KG1 (cell line): ENCODE measurements around the gene ZSCAN18.

ENCODE experiments used
- DNase-seq: peaks from one replicate; lab custom pipeline; 2025; lab: John Stamatoyannopoulos, UW

ZSCAN18 gene

GRCh38 chr19:58044391-58044790, 53.6 kb downstream of the ZSCAN18 start:
- no peak for DNase-seq

DNA sequence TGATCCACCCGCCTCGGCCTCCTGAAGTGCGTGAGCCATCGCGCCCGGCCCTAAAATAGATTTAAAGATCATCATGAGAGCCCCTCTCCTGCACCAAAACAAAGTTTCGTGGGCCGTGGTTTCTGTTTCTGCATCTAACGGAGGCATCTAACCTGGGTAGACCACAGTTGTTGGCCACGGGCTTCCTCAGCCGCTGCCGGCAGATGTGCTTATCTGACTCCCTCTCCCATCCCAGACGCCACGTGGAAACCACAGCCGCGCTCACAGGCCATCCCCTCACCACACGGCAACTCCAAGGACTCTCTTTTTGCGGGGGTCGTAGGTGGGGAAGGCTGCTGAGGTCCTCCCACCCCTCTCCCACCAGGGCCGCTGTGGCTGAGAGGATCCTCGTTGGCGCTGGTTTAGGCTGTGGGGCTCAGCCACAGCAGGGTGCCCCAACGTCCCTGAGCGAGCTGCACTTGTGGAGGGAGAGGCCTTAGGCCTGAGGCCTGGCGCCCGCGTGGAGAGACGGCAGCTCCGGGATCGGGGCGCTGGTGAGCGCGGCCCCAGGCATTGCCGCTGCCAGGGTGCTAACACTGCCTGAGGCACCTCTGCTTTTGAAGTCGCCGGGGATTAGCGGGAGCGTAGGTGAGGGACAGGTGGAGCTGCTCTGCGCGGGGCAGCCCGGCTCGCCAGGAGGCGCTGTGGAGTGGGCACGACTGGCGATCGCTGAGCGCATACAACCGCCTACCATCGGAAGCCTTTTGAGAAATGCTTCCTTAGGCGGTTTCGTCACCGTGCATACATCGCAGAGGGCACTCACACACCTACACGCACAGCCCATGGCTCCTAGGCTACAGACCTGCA, 55.3 kb downstream of the ZSCAN18 start:
- no peak for DNase-seq

DNA sequence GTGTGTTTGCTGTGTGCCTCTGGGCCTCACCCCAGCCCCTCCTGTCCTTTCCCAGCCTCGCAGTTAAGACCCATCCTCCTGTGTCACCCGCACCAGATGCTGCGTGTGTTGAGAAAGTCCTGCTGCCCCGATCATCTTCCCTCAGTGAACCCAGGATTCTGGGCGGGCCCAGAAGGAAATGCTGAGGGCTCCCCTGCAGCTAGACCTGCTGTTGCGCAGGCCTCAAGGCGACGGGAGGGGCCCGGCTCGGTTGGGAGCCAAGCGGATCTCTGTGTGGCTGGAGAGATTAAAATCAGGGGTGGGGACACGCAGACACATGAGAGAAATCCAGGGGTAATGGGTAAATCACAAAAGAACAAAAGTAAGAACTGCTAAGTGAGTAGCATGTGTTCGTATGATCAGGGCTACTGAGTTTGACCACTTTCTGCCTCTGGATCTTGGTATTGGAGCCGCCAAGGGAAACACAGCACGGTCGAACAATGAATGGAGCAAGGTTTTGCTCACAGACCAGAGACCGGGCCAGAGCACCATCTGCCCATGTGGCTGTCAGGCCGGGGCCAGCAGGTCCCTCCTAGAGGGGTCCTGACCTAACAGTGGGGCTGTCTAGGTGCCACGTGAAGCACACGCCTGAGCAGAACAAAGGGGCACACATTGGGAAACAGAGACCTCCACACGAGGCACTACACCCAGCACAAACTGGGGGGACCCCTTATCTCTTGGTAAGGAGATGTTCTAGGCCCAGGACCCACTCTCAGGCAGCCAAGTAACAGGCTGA, 57.1 kb downstream of the ZSCAN18 start:
- DNase-seq, result no peak

DNA sequence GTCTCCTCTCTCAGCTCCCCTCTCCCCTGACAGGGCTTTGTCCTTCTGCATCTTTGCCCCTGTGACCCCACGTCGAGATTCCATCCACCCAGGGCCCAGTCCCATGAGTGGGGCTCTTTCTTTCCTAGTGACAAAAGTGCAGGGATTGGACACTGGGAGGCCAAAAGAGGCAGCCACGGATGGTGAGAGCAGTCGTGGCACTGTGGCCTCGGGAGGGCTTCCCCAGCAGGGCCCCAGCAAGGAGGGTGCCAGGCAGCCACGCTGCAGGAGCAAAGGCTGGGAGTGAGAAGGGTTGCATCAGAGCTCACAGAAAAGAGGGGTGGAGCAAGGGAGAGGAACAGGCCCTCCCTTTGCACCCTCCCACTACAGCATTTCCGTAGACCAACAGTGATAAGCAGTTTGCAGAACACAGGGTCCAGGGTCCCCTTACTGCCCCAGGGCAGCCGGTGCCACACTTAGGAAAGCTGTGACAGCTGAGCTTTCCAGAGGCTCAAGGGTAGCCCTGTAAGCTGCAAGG, 59.3 kb downstream of the ZSCAN18 start:
- no peak for DNase-seq

DNA sequence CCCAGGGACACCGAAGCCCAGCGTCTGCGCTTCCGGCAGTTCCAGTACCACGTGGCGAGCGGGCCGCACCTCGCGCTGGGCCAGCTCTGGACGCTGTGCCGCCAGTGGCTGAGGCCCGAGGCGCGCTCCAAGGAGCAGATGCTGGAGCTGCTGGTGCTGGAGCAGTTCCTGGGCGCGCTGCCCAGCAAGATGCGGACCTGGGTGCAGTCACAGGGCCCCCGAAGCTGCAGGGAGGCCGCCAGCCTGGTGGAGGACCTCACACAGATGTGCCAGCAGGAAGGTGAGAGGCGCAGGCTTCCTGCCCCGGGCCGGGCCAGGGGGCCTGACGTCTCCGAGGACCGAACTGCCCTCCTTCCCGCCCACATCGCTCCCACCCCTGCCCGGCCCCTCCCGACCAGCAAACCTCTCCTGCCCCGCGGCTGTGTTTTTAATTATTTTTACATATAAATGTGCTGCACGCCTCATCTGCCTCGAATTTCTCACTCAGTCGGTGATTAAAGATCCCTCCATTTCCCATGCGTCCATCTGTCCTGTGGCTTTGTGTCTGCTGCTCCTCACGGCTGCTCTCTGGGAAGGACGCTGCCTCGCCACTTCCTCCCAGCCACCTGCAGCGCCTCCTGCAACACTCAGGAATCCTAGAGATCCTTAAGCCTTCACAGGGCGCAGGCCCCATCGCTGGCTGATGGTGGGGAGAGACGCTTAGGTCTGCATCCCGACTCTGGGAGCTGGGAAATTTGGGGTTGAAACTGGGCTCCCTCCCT, 59.9 kb downstream of the ZSCAN18 start:
- DNase-seq, result no peak

- no peak for DNase-seq
These were observed 62.2 kb downstream of the ZSCAN18 start for GRCh38 chr19:58035863-58036262.

GRCh38 chr19:58034477-58034793, 63.6 kb downstream of the ZSCAN18 start:
- DNase-seq, result no peak
